Gastrocnemius medialis (tissue), 4 donors: Measurements from ENCODE around the gene TMEM229B.

ENCODE experiments used
- CTCF ChIP-seq, 5 experiments: fragments of 450-650 bp in 3 of 5; fragments of 200-600 bp in 2 of 5; sonication (generic) in 2 of 5; IDR thresholded peaks in 4 of 5; conservative IDR thresholded peaks in 1 of 5; 1 replicate in 4 of 5; 2 replicates in 1 of 5; pipeline ENCODE4 v1.5.1; 2016 to 2019; ENCODE audit warnings: antibody characterized with exemption in 5 of 5, mild to moderate bottlenecking in 3 of 5, moderate library complexity in 3 of 5
- POLR2A ChIP-seq, 2 donors: fragments of 450-650 bp; IDR thresholded peaks; one replicate each; pipeline ENCODE4 v1.6.1; 2017; ENCODE audit warnings: antibody characterized with exemption in 2 of 2, mild to moderate bottlenecking in 2 of 2, moderate library complexity in 2 of 2

- TF ChIP-seq CTCF (IDR thresholded peaks at IDR 0.05 in 4 of 5, conservative IDR thresholded peaks at IDR 0.05 in 1 of 5) (no peak), POLR2A (IDR thresholded peaks at IDR 0.05) (no peak)
Measured at GRCh38 chr14:67528276-67528675, 39.8 kb upstream of the TMEM229B start.
